Common myeloid progenitor, CD34-positive (primary cell): ENCODE measurements around the gene IPO9.
"Not testable (repeated sequence)": the region's sequence is repeated elsewhere in the genome, so short reads cannot be mapped to it uniquely, and the experiment has no call there.

Source experiments
- CTCF ChIA-PET: fragments of 350-600 bp; sonication (Branson Sonifier 250); formaldehyde crosslinking; loops from one replicate; lab custom pipeline; 2021; ENCODE audit warnings: antibody characterized with exemption; lab: Charles Lee
- POLR2A ChIA-PET: fragments of 350-600 bp; sonication (Branson Sonifier 250); formaldehyde crosslinking; loops from one replicate; lab custom pipeline; 2021; ENCODE audit warnings: antibody characterized with exemption; lab: Charles Lee
- DNase-seq, 3 donors: peaks; one replicate each; pipeline versions ENCODE4 v3.0.0 to v3.0.0-alpha.2; 2013
- H3K27ac ChIP-seq, 2 experiments: 1 replicate in 1 of 2; 2 replicates in 1 of 2; pipeline ENCODE4 v1.7.0; 2013; ENCODE audit warnings: inconsistent platforms in 2 of 2, low read length in 2 of 2, mild to moderate bottlenecking in 2 of 2, low read depth in 1 of 2, moderate library complexity in 1 of 2; ENCODE audit not compliant: severe bottlenecking in 2 of 2, insufficient read depth in 1 of 2, poor library complexity in 1 of 2
- H3K27me3 ChIP-seq, 5 experiments: replicated peaks in 2 of 5; 1 replicate in 3 of 5; 2 replicates in 2 of 5; pipeline versions ENCODE4 v1.6.1 to v1.7.0; 2013; ENCODE audit warnings: low read length in 4 of 5, mild to moderate bottlenecking in 2 of 5, moderate library complexity in 2 of 5, inconsistent platforms in 1 of 5; ENCODE audit not compliant: insufficient read depth in 5 of 5, control insufficient read depth in 4 of 5
- H3K36me3 ChIP-seq, 4 experiments: 1 replicate in 2 of 4; 2 replicates in 2 of 4; pipeline versions ENCODE4 v1.6.1 to v1.7.0; 2013; ENCODE audit warnings: low read length in 3 of 4, control low read depth in 1 of 4, mild to moderate bottlenecking in 1 of 4; ENCODE audit not compliant: control insufficient read depth in 4 of 4, insufficient read depth in 4 of 4
- H3K4me1 ChIP-seq, 4 experiments: 1 replicate in 3 of 4; 2 replicates in 1 of 4; pipeline versions ENCODE4 v1.6.1 to v1.7.1; 2013; ENCODE audit warnings: low read length in 3 of 4, mild to moderate bottlenecking in 3 of 4, control low read depth in 1 of 4, inconsistent platforms in 1 of 4, moderate library complexity in 1 of 4; ENCODE audit not compliant: control insufficient read depth in 4 of 4, insufficient read depth in 4 of 4; ENCODE audit errors: control extremely low read depth in 1 of 4
- H3K4me3 ChIP-seq, 7 experiments: 1 replicate in 4 of 7; 2 replicates in 3 of 7; pipeline versions ENCODE4 v1.5.1 to v1.7.0; 2013; ENCODE audit warnings: mild to moderate bottlenecking in 7 of 7, low read length in 6 of 7, moderate library complexity in 6 of 7, inconsistent platforms in 2 of 7, low read depth in 2 of 7, control low read depth in 1 of 7; ENCODE audit not compliant: insufficient read depth in 4 of 7, control insufficient read depth in 1 of 7; ENCODE audit errors: extremely low read depth in 1 of 7
- H3K9me3 ChIP-seq, 5 experiments: 1 replicate in 4 of 5; 2 replicates in 1 of 5; pipeline versions ENCODE4 v1.6.1 to v1.7.1; 2013; ENCODE audit warnings: low read length in 4 of 5, mild to moderate bottlenecking in 2 of 5, inconsistent platforms in 1 of 5, low read depth in 1 of 5, moderate library complexity in 1 of 5; ENCODE audit not compliant: control insufficient read depth in 4 of 5, insufficient read depth in 2 of 5; ENCODE audit errors: control extremely low read depth in 1 of 5
- WGBS: methylation state at CpG from one replicate; pipeline ENCODE4 v1.1.5; 2013; ENCODE audit not compliant: insufficient coverage; 5-methylcytosine and 5-hydroxymethylcytosine counted together

IPO9 gene

DNA sequence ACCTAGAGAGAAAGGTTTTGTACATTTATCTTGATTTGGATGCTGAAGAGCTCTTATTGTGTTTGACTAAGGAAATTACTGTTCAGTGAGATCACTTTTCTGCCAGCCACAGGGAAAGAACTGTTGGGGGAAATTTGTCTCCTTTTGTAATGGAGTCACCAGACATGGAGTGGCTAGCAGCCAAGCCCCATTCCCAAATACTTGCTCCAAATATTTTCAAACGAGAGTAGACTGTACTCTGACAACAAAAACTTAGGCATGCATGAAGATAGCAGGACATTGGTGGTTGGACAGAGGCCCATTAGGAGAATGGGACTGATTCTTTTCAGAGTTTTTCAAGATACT lies 21.1 kb downstream of the IPO9 start:
- Histone ChIP-seq H3K36me3 (peaks cover 18 to 69% (median 46%) of the 10 kb centered on the region in 4 experiments), H3K4me3 (no peak overlapping the region), H3K4me1 (no peaks in the 10 kb centered on the region), H3K27ac (no peak overlapping the region), H3K9me3 (no peaks in the 10 kb centered on the region), H3K27me3 (no peaks in the 10 kb centered on the region)
- no peak for DNase-seq
- WGBS = no CpG with 5 or more reads among the region's 1 CpG
- ChIA-PET CTCF (interaction anchor here (0.9 to 5.1 kb wide), 5 partner anchors 9 to 96 kb away, joined by 3 to 25 read pairs (median 3); partner anchors contain the start of gene LMOD1), POLR2A (no interaction called here)

DNA sequence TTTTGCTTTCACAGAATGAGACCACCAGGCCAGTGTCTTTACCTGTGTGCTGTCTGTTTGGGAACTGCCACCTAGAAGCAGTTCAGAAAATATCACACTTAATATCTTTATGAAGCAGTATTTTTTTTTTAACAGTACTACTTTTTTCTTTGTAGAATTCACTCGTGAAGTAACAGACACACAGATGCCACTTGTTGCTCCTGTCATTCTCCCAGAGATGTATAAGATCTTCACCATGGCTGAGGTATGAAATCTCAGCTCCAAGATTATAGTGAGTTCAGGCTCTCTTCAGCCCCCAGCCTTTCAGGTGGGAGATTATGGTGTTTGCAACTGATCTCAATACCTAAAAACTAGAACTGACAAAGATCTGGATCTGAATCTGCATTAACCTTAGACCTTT lies 23.0 kb downstream of the IPO9 start:
- POLR2A ChIA-PET = no interaction called here
- CTCF ChIA-PET = interaction anchor here (1.1 to 5.1 kb wide), 4 partner anchors 9 to 19 kb away, joined by 3 to 25 read pairs (median 6); no protein-coding TSS in a partner anchor
- no peak overlapping the region for H3K27ac ChIP-seq
- no peak for DNase-seq
- H3K36me3 ChIP-seq = peaks cover 20 to 87% (median 59%) of the 10 kb centered on the region in 4 experiments
- H3K4me1 ChIP-seq = no peaks in the 10 kb centered on the region
- no peaks in the 10 kb centered on the region for H3K27me3 ChIP-seq
- H3K4me3 ChIP-seq = no peak overlapping the region
- H3K9me3 ChIP-seq = no peaks in the 10 kb centered on the region
- WGBS = 100% methylated on average over 1 of the region's 1 CpG

DNA sequence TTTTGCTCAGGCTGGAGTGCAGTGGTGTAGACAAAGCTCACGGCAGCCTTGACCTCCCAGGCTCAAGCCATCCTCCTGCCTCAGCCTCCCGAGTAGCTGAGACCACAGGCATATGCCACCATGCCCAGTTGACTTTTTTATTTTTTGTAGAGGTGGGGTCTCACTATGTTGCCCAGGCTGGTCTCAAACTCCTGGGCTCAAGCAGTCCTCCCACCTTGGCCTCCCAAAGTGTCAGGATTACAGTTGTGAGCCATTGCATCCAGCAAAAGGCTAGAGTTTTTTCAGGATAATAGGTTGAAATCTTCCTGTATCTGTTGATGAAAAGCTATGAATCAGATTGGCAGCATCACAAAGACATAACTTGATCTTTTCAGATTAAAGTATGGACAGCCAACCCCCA lies 27.8 kb downstream of the IPO9 start:
- H3K4me1 ChIP-seq, H3K27me3 ChIP-seq, POLR2A ChIA-PET, H3K9me3 ChIP-seq, H3K27ac ChIP-seq, H3K4me3 ChIP-seq, DNase-seq: not testable (repeated sequence)
- H3K36me3 ChIP-seq = peaks cover 18 to 87% (median 59%) of the 10 kb centered on the region in 4 experiments
- CTCF ChIA-PET = interaction anchor here (1.0 to 1.4 kb wide), 2 partner anchors 13 to 27 kb away, joined by 3 read pairs; partner anchors contain the start of gene IPO9
- WGBS = 100% methylated on average over 1 of the region's 2 CpGs

DNA sequence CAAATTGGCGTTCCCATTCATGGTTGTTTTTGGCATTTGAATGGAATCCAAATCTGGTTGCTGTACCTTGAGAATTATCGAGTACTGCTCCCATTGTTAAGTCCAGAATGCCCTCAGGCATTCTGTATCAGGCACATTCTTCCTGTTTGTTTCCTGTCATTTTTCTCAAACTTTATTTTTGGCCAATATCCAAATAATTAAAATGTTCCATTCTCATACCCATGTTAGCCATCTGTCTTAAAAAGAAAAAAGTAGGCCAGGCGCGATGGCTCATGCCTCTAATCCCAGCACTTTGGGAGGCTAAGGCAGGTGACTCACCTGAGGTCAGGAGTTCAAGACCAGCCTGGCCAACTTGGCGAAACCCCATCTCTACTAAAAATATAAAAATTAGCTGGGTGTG lies 30.5 kb downstream of the IPO9 start:
- no peaks in the 10 kb centered on the region for H3K27me3 ChIP-seq
- H3K4me3 ChIP-seq = no peak overlapping the region
- no peak for DNase-seq
- WGBS = 100% methylated on average over 4 of the region's 5 CpGs
- CTCF ChIA-PET = interaction anchor here (0.7 to 2.9 kb wide), 5 partner anchors 9 to 150 kb away, joined by 3 to 7 read pairs (median 4); partner anchors contain the start of gene IPO9
- POLR2A ChIA-PET = interaction anchor here (0.6 kb wide), 1 partner anchor 8 kb away, joined by 7 read pairs; no protein-coding TSS in a partner anchor
- H3K9me3 ChIP-seq = no peaks in the 10 kb centered on the region
- H3K36me3 ChIP-seq = peaks cover 23 to 74% (median 54%) of the 10 kb centered on the region in 4 experiments
- H3K27ac ChIP-seq = no peak overlapping the region
- no peaks in the 10 kb centered on the region for H3K4me1 ChIP-seq

DNA sequence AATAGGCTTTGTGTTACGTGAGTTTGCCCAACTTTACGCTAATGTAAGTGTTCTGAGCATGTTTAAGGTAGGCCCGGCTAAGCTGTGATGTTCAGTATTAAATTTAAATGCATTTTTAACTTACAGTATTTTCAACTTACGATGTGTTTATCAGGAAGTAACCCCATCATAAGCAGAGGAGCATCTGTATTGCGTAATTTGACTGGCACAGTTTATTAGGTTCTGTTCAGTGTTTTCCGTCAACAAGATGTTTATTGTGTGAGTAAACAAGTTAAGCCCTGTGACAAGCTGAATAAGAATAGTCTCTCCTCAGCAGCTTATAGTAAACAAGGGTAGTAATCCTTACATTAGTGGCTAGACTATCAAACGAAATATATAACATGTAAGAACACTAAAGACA lies 32.5 kb downstream of the IPO9 start:
- DNase-seq = no peak
- no peaks in the 10 kb centered on the region for H3K27me3 ChIP-seq
- no peak overlapping the region for H3K27ac ChIP-seq
- POLR2A ChIA-PET = no interaction called here
- 80% methylated on average over 1 of the region's 7 CpGs for WGBS
- H3K4me1 ChIP-seq = peaks cover 0 to 5% (median 1%) of the 10 kb centered on the region in 4 experiments
- H3K4me3 ChIP-seq = no peak overlapping the region
- CTCF ChIA-PET = interaction anchor here (1.9 kb wide), 1 partner anchor 14 kb away, joined by 4 read pairs; no protein-coding TSS in a partner anchor
- no peaks in the 10 kb centered on the region for H3K9me3 ChIP-seq
- peaks cover 20 to 59% (median 40%) of the 10 kb centered on the region in 4 experiments for H3K36me3 ChIP-seq

DNA sequence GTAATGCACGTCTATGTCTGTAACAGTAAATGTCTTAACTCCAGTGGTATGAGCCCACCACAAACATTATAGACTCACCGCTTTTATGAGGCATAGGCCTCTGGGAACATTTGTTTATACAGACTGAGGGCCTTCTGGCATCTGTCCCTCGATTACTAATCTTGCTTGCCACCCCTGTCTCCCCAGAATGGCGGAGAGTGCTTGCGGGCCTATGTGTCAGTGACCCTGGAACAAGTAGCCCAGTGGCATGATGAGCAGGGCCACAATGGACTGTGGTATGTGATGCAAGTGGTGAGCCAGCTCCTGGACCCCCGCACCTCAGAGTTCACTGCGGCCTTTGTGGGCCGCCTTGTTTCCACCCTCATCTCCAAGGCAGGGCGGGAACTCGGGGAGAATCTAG lies 41.4 kb downstream of the IPO9 start:
- peaks cover 0 to 10% (median 3%) of the 10 kb centered on the region in 4 experiments for H3K4me1 ChIP-seq
- peaks cover 14 to 81% (median 61%) of the 10 kb centered on the region in 4 experiments for H3K36me3 ChIP-seq
- no peak overlapping the region for H3K4me3 ChIP-seq
- no peak for DNase-seq
- WGBS = 98% methylated on average over 7 of the region's 10 CpGs
- no peaks in the 10 kb centered on the region for H3K9me3 ChIP-seq
- H3K27ac ChIP-seq = no peak overlapping the region
- CTCF ChIA-PET = interaction anchor here (1.3 to 1.9 kb wide), 2 partner anchors 23 to 154 kb away, joined by 3 to 4 read pairs; no protein-coding TSS in a partner anchor
- POLR2A ChIA-PET = no interaction called here
- no peaks in the 10 kb centered on the region for H3K27me3 ChIP-seq

DNA sequence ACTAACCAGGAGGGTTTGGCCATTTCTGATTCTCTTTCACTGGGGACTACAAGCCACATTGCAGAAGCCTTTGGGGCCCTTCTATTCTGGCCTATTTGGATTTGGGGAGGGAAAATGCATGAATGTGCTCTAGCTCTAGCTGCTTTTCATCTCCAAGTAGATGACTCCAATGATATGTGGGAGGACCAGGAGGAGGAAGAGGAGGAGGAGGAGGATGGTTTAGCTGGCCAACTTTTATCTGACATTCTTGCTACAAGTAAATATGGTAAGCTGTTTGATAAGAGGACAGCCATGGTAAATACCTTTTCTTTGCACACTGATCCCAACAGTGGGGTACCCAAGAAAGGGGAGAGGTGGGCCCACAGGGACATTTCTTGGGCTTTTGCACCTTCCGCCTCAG lies 45.7 kb downstream of the IPO9 start:
- Histone ChIP-seq H3K27me3 (no peaks in the 10 kb centered on the region), H3K9me3 (no peaks in the 10 kb centered on the region), H3K4me1 (no peaks in the 10 kb centered on the region), H3K27ac (no peak overlapping the region), H3K36me3 (peaks cover 8 to 74% (median 61%) of the 10 kb centered on the region in 4 experiments), H3K4me3 (no peak overlapping the region)
- CTCF ChIA-PET = interaction anchor here (1.1 to 11.6 kb wide), 11 partner anchors 9 to 341 kb away, joined by 3 to 90 read pairs (median 3); no protein-coding TSS in a partner anchor
- no CpG with 5 or more reads among the region's 1 CpG for WGBS
- POLR2A ChIA-PET = no interaction called here
- no peak for DNase-seq
